WTC11 (cell line): ENCODE data around the gene PTPRCAP.

Experiments used
- AFF4 ChIP-seq: sonication (generic); formaldehyde crosslinking; IDR thresholded peaks from 2 replicates; pipeline ENCODE4 v1.8.1; 2023; ENCODE audit warnings: mild to moderate bottlenecking, missing genetic modification reagents, borderline replicate concordance
- ATF2 ChIP-seq: sonication (generic); formaldehyde crosslinking; IDR thresholded peaks from 2 replicates; pipeline ENCODE4 v1.8.1; 2022; ENCODE audit warnings: low read depth, missing genetic modification reagents, borderline replicate concordance
- CBFB ChIP-seq: sonication (generic); formaldehyde crosslinking; IDR thresholded peaks from 2 replicates; pipeline ENCODE4 v1.8.1; 2022; ENCODE audit warnings: mild to moderate bottlenecking, low read depth, missing genetic modification reagents
- JAZF1 ChIP-seq: fragments of 250-450 bp; sonication (Bioruptor Pico); IDR thresholded peaks from 2 replicates; pipeline ENCODE4 v1.9.0; 2021; ENCODE audit warnings: moderate library complexity, mild to moderate bottlenecking, inconsistent platforms
- RORB ChIP-seq: fragments of 250-450 bp; sonication (Bioruptor Pico); IDR thresholded peaks from 2 replicates; pipeline ENCODE4 v1.9.0; 2021; ENCODE audit warnings: mild to moderate bottlenecking
- TCF7 ChIP-seq: sonication (generic); formaldehyde crosslinking; IDR thresholded peaks from 2 replicates; pipeline ENCODE4 v1.8.0; 2022; ENCODE audit warnings: mild to moderate bottlenecking, low read depth, missing genetic modification reagents, moderate library complexity
- ZNF263 ChIP-seq: sonication (generic); formaldehyde crosslinking; IDR thresholded peaks from 2 replicates; pipeline ENCODE4 v1.8.1; 2022; ENCODE audit warnings: low read depth, mild to moderate bottlenecking, moderate library complexity, missing genetic modification reagents
- TF ChIP-seq, protein P1 (sequence below): fragments of 200-600 bp; IDR thresholded peaks from 2 replicates; pipeline ENCODE4 v1.8.0; 2022; ENCODE audit warnings: antibody characterized with exemption
- TF ChIP-seq, protein P2 (sequence below): sonication (generic); formaldehyde crosslinking; IDR thresholded peaks from 2 replicates; pipeline ENCODE4 v1.8.1; 2023; ENCODE audit warnings: mild to moderate bottlenecking, missing genetic modification reagents, moderate library complexity

DNA sequence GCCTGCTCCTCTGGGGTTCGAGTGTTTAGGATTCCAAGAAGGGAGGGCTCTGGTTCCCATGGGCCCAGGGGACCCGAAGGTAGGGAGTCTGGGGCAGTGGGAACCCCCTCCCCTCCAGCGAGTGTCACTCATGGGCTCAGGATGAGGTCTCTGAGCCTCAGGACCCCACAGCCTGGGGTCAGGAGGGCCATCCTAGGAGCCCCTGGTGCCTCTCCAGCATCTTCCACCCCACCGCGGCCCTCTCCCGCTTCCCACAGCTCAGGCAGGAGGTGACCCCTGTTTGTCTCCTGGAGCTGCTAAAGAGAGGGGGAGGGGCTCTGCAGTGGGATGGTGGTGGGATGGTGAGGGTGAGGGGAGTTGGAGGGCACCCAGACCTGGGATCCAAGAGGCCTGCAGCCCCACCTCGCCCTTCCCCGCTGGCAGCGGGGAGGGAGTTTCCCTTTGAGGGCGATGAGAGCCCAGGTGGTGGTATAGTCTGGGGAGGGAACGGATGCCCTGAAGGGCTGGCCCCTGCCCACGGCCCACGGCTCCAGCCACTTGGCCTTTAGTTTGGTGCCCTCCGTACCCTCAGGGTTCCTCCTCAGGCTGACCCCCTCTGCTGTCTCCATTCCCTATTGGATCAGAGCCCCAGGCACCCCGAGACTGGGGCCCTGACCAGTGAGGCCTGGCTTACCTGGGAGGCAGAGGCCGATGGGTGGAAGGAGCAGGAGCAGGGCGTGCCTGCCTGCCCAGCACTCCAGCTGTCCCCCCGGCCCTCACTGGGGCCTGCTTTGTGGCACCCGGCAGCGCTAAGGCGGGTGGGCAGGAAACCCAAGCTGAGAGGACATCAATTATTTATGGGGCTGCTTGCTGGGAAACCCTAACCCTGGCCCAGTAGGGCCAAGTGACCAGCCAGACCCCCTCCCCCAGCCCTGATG, 16.6 kb upstream of the PTPRCAP start:
- no peak for TF ChIP-seq TCF7 (CRISPR knock-in tag)
- TF ChIP-seq, protein P1, sequence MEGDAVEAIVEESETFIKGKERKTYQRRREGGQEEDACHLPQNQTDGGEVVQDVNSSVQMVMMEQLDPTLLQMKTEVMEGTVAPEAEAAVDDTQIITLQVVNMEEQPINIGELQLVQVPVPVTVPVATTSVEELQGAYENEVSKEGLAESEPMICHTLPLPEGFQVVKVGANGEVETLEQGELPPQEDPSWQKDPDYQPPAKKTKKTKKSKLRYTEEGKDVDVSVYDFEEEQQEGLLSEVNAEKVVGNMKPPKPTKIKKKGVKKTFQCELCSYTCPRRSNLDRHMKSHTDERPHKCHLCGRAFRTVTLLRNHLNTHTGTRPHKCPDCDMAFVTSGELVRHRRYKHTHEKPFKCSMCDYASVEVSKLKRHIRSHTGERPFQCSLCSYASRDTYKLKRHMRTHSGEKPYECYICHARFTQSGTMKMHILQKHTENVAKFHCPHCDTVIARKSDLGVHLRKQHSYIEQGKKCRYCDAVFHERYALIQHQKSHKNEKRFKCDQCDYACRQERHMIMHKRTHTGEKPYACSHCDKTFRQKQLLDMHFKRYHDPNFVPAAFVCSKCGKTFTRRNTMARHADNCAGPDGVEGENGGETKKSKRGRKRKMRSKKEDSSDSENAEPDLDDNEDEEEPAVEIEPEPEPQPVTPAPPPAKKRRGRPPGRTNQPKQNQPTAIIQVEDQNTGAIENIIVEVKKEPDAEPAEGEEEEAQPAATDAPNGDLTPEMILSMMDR = no peak
- no peak for TF ChIP-seq RORB
- no peak for TF ChIP-seq JAZF1 (CRISPR knock-in tag)
- TF ChIP-seq ATF2 (CRISPR knock-in tag) = no peak
- TF ChIP-seq, protein P2, sequence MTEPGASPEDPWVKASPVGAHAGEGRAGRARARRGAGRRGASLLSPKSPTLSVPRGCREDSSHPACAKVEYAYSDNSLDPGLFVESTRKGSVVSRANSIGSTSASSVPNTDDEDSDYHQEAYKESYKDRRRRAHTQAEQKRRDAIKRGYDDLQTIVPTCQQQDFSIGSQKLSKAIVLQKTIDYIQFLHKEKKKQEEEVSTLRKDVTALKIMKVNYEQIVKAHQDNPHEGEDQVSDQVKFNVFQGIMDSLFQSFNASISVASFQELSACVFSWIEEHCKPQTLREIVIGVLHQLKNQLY = no peak
- TF ChIP-seq CBFB (CRISPR knock-in tag) = no peak
- TF ChIP-seq AFF4 = no peak
- TF ChIP-seq ZNF263 (CRISPR knock-in tag) = no peak
